Prostate gland (tissue), 2 donors: ENCODE measurements around the gene PIK3C3.

Source experiments
- CTCF ChIP-seq, 4 experiments: fragments of 200-600 bp in 2 of 4; fragments of 450-650 bp in 2 of 4; sonication (generic) in 2 of 4; IDR thresholded peaks; 1 replicate in 3 of 4; 2 replicates in 1 of 4; pipeline ENCODE4 v1.5.1; 2016 to 2019; ENCODE audit warnings: antibody characterized with exemption in 4 of 4, mild to moderate bottlenecking in 2 of 4, moderate library complexity in 2 of 4
- POLR2A ChIP-seq: fragments of 450-650 bp; IDR thresholded peaks from one replicate; pipeline ENCODE4 v1.6.1; 2016; ENCODE audit warnings: antibody characterized with exemption, mild to moderate bottlenecking
- POLR2AphosphoS5 ChIP-seq: sonication (generic); formaldehyde crosslinking; IDR thresholded peaks from one replicate; pipeline ENCODE4 v1.6.1; 2017; ENCODE audit warnings: antibody characterized with exemption

- no peak for TF ChIP-seq CTCF (IDR thresholded peaks at IDR 0.05)
- TF ChIP-seq POLR2AphosphoS5: no peak
- TF ChIP-seq POLR2A: no peak
Measured at GRCh38 chr18:42030586-42031182, 75.7 kb downstream of the PIK3C3 start.
